HEK293 (cell line): Measurements from ENCODE around the gene AEN.

Source experiments
- CTCF ChIP-seq: fragments of 450-650 bp; formaldehyde crosslinking; IDR thresholded peaks from 2 replicates; pipeline ENCODE4 v1.5.1; 2016; ENCODE audit warnings: missing biosample characterization, missing genetic modification characterization
- REST ChIP-seq: fragments of 450-650 bp; formaldehyde crosslinking; IDR thresholded peaks from 2 replicates; pipeline ENCODE4 v1.5.1; 2016; ENCODE audit warnings: missing biosample characterization, missing genetic modification characterization
- SCRT1 ChIP-seq: fragments of 450-650 bp; formaldehyde crosslinking; IDR thresholded peaks from 2 replicates; pipeline ENCODE4 v1.5.1; 2016; ENCODE audit warnings: missing biosample characterization, missing genetic modification characterization, borderline replicate concordance
- ZNF24 ChIP-seq: fragments of 450-650 bp; formaldehyde crosslinking; IDR thresholded peaks from 2 replicates; pipeline ENCODE4 v1.5.1; 2016; ENCODE audit warnings: missing biosample characterization, missing genetic modification characterization
- ZNF660 ChIP-seq: fragments of 450-650 bp; IDR thresholded peaks from 2 replicates; pipeline ENCODE4 v1.5.1; 2018; ENCODE audit warnings: missing biosample characterization, mild to moderate bottlenecking, missing genetic modification characterization

DNA sequence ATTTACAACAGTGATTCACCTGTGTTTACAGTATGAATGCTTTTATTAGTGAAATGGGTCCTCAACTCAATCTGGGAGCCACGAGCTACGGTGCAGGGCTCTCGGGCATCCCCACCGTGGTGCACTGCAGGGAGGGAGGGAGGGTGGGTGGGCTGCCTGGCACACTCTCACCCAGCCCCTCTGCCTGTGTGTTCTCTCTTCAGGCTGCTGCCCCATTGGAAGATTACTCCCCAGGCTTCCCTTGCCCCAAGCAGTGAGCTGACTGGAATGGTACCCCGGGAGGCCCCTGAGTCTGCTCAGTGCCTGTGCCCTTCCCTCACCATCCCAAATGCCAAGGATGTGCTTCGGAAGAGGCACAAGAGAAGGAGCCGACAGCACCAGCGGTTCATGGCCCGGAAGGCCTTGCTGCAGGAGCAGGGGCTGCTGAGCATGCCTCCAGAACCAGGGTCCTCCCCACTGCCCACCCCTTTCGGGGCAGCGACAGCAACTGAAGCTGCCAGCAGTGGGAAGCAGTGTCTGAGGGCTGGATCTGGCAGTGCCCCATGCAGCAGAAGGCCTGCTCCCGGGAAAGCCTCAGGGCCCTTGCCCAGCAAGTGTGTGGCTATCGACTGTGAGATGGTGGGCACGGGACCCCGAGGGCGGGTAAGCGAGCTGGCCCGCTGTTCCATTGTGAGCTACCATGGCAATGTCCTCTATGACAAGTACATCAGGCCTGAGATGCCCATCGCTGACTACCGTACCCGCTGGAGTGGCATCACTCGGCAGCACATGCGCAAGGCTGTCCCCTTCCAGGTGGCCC, 5.0 kb downstream of the AEN start:
- TF ChIP-seq ZNF660 (tag by site-specific recombination) (no peak), CTCF (no peak), ZNF24 (tag by site-specific recombination) (no peak), REST (no peak), SCRT1 (tag by site-specific recombination) (no peak)
